Neutrophil (primary cell): ENCODE measurements around the gene SLC16A5.

Experiments used
- H3K27ac ChIP-seq: fragments of 200-600 bp; sonication (generic); 2 replicates; pipeline ENCODE4 v1.5.1; 2016; ENCODE audit warnings: mild to moderate bottlenecking, moderate library complexity
- H3K27me3 ChIP-seq: fragments of 200-600 bp; sonication (generic); 2 replicates; pipeline ENCODE4 v1.6.0; 2016; ENCODE audit warnings: mild to moderate bottlenecking
- H3K36me3 ChIP-seq: fragments of 200-600 bp; sonication (generic); 2 replicates; pipeline ENCODE4 v1.5.1; 2017
- H3K4me1 ChIP-seq, 2 experiments: fragments of 200-600 bp in 1 of 2; sonication (generic) in 1 of 2; 1 replicate in 1 of 2; 2 replicates in 1 of 2; pipeline versions ENCODE4 v1.5.1 to v1.6.1; 2013 to 2016; ENCODE audit warnings: low read depth in 1 of 2, low read length in 1 of 2, mild to moderate bottlenecking in 1 of 2, moderate library complexity in 1 of 2; ENCODE audit not compliant: control insufficient read depth in 1 of 2, insufficient read depth in 1 of 2
- H3K4me3 ChIP-seq, 2 experiments: fragments of 200-600 bp in 1 of 2; sonication (generic) in 1 of 2; 1 replicate in 1 of 2; 2 replicates in 1 of 2; pipeline ENCODE4 v1.5.1; 2013 to 2016; ENCODE audit warnings: low read depth in 1 of 2, low read length in 1 of 2, mild to moderate bottlenecking in 1 of 2, moderate library complexity in 1 of 2
- H3K9me3 ChIP-seq: fragments of 200-600 bp; sonication (generic); 2 replicates; pipeline ENCODE4 v1.5.1; 2016
- TF ChIP-seq, protein P1 (sequence below): fragments of 200-600 bp; sonication (generic); IDR thresholded peaks from 2 replicates; pipeline ENCODE4 v1.5.1; 2016; ENCODE audit warnings: antibody characterized with exemption

SLC16A5 gene

DNA sequence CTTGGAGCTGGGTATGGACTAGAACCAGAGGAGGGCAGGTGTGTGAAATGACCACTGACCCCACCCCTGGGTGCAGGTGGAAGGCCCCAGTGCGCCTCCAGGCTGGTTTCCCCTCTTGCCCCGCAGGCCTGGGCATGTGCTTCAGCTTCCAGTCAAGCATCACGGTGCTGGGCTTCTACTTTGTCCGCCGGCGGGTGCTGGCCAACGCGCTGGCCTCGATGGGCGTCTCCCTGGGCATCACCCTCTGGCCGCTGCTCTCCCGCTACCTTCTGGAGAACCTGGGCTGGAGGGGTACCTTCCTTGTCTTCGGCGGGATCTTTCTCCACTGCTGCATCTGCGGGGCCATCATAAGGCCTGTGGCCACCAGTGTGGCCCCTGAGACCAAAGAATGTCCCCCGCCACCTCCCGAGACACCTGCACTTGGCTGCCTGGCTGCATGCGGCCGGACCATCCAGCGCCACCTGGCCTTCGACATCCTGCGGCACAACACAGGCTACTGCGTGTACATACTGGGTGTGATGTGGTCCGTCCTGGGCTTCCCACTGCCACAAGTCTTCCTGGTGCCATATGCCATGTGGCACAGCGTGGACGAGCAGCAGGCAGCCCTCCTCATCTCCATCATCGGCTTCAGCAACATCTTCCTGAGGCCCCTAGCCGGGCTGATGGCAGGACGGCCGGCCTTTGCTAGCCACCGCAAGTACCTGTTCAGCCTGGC lies 12.3 kb downstream of the SLC16A5 start:
- TF ChIP-seq, protein P1, sequence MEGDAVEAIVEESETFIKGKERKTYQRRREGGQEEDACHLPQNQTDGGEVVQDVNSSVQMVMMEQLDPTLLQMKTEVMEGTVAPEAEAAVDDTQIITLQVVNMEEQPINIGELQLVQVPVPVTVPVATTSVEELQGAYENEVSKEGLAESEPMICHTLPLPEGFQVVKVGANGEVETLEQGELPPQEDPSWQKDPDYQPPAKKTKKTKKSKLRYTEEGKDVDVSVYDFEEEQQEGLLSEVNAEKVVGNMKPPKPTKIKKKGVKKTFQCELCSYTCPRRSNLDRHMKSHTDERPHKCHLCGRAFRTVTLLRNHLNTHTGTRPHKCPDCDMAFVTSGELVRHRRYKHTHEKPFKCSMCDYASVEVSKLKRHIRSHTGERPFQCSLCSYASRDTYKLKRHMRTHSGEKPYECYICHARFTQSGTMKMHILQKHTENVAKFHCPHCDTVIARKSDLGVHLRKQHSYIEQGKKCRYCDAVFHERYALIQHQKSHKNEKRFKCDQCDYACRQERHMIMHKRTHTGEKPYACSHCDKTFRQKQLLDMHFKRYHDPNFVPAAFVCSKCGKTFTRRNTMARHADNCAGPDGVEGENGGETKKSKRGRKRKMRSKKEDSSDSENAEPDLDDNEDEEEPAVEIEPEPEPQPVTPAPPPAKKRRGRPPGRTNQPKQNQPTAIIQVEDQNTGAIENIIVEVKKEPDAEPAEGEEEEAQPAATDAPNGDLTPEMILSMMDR: no peak
- Histone ChIP-seq H3K4me3 (no peak overlapping the region), H3K4me1 (peaks cover 33 to 38% of the 10 kb centered on the region in 2 experiments), H3K27ac (no peak overlapping the region), H3K36me3 (peaks cover 58% of the 10 kb centered on the region), H3K9me3 (no peaks in the 10 kb centered on the region), H3K27me3 (no peaks in the 10 kb centered on the region)

DNA sequence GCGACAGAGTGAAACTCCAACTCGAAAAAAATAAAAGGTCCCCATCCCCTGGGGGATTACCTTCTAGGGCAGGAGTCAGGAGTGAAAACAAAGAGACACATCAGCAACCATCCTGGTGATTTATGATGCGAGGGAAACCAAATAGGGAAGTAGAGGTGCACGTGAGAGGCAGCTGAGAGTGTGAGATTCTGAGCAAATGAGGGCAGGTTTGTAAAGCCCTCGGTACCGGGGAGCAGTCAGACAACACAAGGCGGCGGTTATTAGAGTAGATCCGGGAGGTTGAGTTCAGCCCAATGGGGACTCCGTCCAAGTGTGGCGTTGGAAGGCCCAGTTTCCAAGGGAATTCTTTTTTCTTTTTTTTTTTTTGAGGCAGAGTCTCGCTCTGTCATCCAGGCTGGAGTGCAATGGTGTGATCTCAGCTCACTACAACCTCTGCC lies 14.6 kb downstream of the SLC16A5 start:
- TF ChIP-seq, protein P1: no peak
- no peak overlapping the region for H3K4me3 ChIP-seq
- peaks cover 68% of the 10 kb centered on the region for H3K36me3 ChIP-seq
- H3K27ac ChIP-seq: peak overlapping the region; percentile 87
- H3K27me3 ChIP-seq: no peaks in the 10 kb centered on the region
- no peaks in the 10 kb centered on the region for H3K9me3 ChIP-seq
- peaks cover 10 to 14% of the 10 kb centered on the region in 2 experiments for H3K4me1 ChIP-seq

DNA sequence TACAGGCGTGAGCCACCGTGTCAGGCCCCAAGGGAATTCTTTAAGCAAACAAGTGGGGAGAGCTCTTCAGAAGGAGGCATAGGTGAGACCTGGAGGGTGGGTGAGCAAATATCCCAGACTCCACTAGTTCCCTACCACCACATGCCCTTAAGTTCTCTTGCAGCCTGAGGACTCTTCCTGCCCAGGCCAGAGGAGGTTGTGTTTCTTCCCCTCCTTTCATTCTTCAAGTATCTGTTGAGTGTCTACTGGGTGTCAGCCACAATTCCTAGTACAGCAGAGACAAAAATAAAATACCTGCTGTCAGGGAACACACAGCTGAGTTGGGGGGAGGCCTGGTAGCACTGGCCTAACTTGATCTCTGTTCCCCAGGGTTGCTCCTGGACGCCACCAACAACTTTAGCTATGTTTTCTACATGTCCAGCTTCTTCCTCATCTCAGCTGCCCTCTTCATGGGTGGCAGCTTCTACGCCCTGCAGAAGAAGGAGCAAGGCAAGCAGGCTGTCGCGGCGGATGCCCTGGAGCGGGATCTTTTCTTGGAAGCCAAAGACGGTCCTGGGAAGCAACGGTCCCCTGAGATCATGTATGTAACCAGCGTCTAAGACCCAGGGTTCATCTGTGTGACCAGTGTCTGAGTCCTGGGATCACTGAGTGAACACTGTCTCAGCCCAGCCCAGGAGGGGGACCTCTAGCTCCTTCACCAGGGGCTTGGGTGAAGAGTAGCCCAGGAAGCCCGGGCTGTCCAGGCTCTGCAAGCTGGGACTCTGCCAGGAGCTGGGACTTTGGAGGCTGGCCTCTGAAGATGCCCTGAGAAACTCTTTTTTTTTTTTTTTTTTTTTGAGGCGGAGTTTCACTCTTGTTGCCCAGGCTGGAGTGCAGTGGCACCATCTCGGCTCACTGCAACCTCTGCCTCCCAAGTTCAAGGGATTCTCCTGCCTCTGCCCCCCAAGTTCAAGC lies 16.1 kb downstream of the SLC16A5 start:
- peak overlapping the region; percentile 50 for H3K27ac ChIP-seq
- H3K27me3 ChIP-seq: no peaks in the 10 kb centered on the region
- peaks cover 55% of the 10 kb centered on the region for H3K36me3 ChIP-seq
- TF ChIP-seq, protein P1: no peak
- H3K9me3 ChIP-seq: no peaks in the 10 kb centered on the region
- H3K4me1 ChIP-seq: peaks cover 16 to 18% of the 10 kb centered on the region in 2 experiments
- no peak overlapping the region for H3K4me3 ChIP-seq

DNA sequence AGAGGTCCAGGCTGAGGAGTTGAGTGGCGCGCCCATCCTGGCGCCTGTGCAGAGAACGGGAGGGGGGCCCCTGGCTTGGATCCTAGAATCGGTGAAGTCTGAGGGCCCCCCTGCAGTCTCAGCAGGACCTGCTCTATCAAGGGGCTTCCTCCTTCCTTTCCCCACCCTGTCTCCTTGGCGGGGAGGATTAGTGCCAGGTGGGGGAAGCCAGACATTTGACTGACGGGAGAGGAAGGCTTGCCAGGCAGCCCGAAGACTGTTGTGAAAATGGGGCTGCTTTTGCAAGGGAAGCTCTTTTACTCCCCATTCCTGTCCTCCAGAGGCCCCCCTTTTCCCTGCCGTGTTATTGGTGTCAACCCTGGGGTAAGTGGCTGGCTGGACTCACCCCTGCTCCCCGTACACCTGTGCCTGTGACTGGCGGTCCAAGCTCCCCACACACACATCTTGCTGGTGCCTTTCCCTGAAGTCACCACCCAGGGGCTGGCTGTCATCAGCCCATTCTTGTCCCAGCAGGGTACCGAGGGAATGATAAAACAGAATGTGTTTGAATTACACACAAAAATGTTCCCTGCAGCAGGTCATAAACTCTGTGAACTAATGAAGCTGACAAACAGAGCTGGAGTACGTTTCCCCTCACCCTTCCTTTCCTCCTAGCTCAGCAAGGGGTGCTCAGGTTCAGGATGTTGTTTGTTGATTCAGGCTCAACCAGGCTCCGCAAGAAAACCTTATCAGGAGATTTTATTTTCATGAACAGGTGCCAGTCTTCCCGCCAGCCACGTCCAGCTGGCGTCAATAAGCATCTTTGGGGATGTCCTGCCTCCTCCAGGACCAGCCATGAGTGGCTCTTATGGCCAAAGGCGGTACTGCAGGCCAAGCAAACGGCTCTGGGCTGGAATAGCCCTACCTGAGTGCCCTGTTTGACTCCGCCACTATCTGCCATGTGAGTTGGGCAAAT lies 17.6 kb downstream of the SLC16A5 start:
- Histone ChIP-seq H3K9me3 (no peaks in the 10 kb centered on the region), H3K27me3 (no peaks in the 10 kb centered on the region), H3K36me3 (peaks cover 39% of the 10 kb centered on the region), H3K27ac (peak overlapping the region; percentile 33), H3K4me1 (peaks cover 25 to 28% of the 10 kb centered on the region in 2 experiments), H3K4me3 (no peak overlapping the region)
- TF ChIP-seq, protein P1: peak; percentile 82

DNA sequence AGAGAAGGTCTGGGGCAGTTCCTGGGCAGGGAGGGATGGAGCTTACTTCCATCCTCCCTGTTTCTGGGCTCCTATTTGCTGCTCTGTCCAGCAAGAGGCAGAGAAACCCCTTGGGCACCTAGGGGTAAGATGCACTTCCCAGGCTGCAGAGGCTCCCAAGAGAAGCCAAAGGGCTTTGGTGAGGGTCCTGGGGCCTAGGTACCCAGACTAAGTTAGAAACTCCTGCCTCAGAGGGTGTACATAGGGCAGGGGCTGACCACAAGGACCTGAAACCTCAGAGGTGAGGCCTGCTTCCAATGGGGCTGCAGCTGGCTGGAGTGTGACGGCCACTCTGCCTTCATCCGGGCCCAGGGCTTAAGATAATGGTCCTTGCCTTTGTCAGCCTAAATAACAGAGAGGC lies 20.4 kb downstream of the SLC16A5 start:
- H3K9me3 ChIP-seq: no peaks in the 10 kb centered on the region

More for the DNA sequence above, 20.4 kb downstream of the SLC16A5 start:
- Histone ChIP-seq H3K4me3 (no peak overlapping the region), H3K27ac (no peak overlapping the region), H3K4me1 (peaks cover 35% of the 10 kb centered on the region in 2 experiments), H3K27me3 (no peaks in the 10 kb centered on the region), H3K36me3 (peaks cover 33% of the 10 kb centered on the region)
- TF ChIP-seq, protein P1: no peak
